Stimulated activated CD4-positive, alpha-beta T cell treated with anti-CD3 and anti-CD28 coated beads, Interleukin-1b, Interleukin-23, amount 100 ng/mL, for 48 hours (primary cell): Measurements from ENCODE around the gene LAMA3.
"Not testable (repeated sequence)": the region's sequence is repeated elsewhere in the genome, so short reads cannot be mapped to it uniquely, and the experiment has no call there.

ENCODE experiments used
- DNase-seq: peaks from one replicate; pipeline ENCODE4 v3.0.0-alpha.2; 2020

The LAMA3 gene

DNA sequence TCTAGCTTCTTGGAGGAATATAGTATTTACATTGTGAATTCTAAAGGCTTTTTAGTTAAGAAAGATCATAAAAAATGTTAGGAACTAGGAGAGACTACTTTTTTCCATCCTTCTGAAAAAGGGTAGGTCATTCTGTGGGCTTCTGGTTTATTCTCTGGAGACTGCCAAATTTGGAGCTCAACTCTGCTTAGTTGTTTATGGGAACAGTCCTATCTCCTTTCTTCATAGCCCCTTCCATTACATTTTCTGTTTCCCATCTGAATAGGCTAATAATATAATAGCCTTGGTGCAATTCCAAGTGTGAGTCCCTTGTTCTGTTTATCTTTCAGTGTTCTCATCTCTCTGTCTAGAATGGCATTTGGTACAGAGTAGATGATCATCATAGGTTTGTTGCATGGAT lies 15.6 kb downstream of the LAMA3 start:
- DNase-seq = no peak

DNA sequence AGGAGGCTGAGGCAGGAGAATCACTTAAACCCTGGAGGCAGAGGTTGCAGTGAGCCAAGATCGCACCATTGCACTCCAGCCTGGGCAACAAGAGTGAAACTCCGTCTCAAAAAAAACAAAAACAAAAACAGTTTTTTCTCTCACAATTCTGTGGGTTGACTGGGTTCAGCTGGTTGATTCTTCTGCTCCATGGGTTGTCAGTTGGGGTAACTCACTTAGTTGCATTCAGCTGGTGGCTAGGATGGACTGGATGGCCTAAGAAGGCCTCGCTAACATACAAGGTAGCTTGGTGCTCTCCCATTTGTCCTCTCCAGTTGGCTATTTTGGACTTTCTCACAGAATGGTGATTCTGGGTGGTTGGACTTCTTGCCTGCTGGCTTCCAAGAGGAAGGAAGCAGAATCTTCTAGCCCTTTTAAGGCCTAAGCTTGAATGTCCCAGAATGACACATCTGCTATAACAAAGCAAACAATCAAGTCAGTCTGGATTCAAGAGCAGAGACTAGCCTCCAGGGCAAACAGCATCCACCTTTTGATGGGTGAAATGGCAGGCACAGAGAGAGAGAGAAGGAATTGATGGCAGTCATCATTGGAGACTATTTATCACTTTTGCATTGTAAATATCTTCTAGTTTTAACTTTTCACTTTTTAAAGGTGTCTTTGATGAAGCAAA lies 17.9 kb downstream of the LAMA3 start:
- no peak for DNase-seq

GRCh38 chr18:23710068-23710527 lies 20.8 kb downstream of the LAMA3 start:
- no peak for DNase-seq

DNA sequence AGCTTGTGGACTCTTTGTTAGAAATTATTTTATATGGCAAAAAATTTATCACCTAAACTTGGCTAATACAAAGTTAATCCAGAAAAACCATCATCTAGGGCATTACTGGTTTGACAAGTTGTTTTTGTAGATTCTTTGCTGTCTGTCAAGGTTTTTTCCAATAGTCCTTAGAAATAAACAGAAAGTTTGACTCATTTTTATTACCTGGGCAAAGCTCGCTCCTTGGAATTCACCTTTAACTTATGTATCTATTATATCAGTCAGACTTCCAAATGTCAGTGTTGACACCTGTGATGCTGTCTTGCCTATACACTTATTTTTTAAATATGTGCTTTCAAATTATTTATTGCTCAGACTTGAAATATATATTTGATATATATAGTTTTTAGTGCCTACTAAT lies 21.7 kb downstream of the LAMA3 start:
- DNase-seq = no peak

DNA sequence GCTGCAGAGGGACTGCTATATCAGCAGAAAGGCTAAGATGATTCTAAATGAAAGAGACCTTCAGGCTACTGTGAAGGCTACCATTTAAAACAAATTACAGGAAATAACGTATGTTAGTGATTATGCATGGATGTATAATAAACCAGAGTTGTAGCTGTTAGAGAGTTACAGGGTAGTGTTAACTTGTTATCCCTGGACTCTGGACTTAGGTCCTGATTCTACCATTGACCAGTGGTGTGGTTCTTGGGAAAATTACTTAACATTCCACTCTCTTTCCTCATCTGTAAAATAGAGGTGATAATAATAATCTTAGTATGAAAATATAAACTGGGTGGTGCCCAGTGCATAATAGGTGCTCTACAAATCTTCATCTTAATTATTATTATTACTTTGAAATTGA lies 22.2 kb downstream of the LAMA3 start:
- no peak for DNase-seq

- DNase-seq = no peak
These were observed 23.2 kb downstream of the LAMA3 start for GRCh38 chr18:23712445-23712844.

- no peak for DNase-seq
These were observed 25.3 kb downstream of the LAMA3 start for GRCh38 chr18:23714576-23714975.

DNA sequence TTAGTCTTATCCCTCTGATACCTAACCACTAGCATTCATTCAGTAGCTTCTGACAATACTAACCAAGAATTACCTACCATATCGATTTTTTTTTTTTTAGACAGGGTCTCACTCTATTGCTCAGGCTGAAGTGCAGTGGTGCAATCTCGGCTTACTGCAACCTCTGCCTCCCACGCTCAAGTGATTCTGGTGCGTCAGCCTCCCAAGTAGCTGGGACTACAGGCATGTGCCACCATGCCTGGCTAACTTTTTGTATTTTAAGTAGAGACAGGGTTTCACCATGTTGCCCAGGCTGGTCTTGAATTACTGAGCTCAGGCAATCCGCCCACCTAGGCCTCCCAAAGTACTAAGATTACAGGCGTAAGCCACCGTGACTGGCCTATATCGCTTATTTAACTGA lies 26.8 kb downstream of the LAMA3 start:
- not testable (repeated sequence) for DNase-seq

DNA sequence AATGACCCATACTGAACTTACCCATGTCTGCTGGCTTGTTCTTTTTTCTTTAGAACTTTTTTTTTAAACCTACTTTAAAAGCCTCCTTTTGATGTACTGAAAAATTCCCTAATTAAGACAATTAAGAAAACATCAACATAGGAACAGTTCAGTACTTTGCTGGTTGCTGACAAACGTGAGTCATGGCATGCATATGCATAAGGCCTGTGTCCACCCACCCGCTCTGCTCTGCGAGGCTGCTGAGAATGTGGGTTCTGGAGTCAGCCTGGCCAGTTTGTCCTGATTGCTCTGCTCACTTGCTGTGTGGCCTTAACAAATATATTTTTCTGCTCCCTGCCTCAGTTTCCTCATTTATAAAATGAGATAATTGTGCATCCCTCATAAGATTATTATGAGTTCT lies 27.3 kb downstream of the LAMA3 start:
- no peak for DNase-seq

DNA sequence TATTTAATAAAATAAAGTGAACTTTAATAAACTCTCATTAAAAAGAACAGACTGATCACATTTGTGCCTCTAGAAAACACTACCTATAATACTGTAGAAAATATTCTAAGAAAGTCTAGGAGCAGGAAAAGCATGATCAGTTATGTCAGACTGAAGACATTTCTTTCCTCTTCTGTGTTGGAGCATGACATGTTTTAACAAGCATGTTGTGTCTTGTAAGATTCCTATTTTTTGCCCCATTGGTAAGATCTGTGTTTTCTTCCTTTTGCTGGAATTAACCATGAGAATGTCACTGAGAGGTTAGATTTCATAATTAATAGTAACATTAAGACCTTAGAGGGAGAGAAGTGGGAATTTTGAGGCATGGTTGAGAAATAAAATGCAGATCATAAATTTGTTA lies 27.7 kb downstream of the LAMA3 start:
- DNase-seq = no peak

GRCh38 chr18:23718243-23718720 lies 29.0 kb downstream of the LAMA3 start:
- no peak for DNase-seq

- no peak for DNase-seq
These were observed 29.5 kb downstream of the LAMA3 start for GRCh38 chr18:23718731-23719130.

- DNase-seq = no peak
These were observed 30.5 kb downstream of the LAMA3 start for GRCh38 chr18:23719634-23720201.

GRCh38 chr18:23721696-23722480 lies 32.6 kb downstream of the LAMA3 start:
- DNase-seq = no peak

GRCh38 chr18:23722646-23723045 lies 33.4 kb downstream of the LAMA3 start:
- no peak for DNase-seq

GRCh38 chr18:23723121-23723520 lies 33.9 kb downstream of the LAMA3 start:
- no peak for DNase-seq

DNA sequence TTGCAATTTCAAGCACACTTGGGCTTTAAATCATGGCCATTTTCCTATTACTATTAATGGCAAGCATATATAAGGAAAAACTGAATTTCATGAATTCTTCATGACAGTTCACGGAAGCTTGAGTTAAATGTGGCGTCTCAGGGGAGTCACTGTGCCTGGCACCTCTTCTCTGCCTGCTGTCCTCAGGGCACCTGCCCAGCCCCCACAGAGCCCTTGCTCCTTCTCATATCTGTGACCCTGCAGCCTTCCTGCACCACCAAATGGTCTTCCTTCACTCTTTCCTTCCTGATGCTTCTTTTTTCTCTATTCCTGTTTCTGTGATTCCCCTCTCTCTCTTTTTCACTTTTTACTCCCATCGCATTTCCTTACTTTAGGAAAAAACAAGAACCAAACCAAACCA lies 35.4 kb downstream of the LAMA3 start:
- DNase-seq = no peak

DNA sequence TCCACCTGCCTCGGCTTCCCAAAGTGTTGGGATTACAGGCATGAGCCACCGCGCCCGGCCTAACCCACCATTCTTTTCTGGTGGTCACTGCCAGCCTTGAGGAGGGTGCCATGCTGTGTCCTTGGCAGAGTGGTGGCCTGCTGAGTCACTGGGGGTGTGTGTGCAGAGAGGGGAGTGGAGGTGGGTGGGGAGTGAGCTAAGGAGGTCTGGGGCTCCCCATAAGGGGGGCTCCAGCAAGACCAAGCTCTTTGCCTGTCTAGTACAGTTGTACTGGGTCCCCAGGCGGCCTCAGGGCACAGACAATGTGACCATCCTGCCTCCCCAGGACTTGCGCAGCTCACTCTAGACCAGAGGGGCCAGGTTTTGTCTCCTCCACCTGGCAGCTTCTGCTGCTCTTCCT lies 36.1 kb downstream of the LAMA3 start:
- no peak for DNase-seq

GRCh38 chr18:23725827-23726661 lies 36.8 kb downstream of the LAMA3 start:
- DNase-seq = no peak

DNA sequence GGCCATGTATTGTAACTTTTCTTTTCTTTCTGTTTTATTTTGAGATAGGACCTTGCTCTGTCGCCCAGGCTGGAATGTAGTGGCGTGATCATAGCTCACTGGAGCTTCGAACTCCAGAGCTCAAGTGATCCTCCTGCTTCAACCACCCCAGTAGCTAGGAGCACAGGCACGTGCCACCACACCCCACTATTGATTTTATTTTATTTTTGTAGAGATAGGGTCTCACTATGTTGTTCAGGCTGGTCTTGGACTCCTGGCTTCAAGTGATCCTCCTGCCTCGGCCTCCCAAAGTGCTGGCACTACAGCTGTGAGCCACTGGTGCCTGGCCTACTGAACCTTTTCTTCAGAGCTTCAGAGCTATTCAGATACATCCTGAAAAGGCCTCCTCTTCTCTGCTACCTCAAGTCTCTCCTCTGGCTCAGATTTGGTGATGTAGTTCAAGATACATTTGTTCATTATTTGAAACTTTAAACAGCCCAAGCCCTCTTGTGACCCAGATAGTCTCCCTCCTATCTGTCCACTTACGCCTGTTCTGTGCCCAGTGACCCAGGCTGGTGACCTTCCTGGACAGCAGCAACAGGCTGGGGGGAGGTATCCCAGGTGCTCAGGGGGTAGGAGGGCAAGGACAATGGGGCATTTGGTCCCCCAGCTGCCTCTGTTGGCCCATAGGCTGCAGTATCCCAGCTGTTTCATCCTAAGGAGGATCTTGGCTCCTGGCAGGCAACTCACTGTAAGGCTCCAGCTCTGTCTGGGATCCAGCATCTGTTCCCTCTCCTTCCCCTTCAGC lies 38.6 kb downstream of the LAMA3 start:
- no peak for DNase-seq

GRCh38 chr18:23730857-23731256 lies 41.6 kb downstream of the LAMA3 start:
- no peak for DNase-seq

DNA sequence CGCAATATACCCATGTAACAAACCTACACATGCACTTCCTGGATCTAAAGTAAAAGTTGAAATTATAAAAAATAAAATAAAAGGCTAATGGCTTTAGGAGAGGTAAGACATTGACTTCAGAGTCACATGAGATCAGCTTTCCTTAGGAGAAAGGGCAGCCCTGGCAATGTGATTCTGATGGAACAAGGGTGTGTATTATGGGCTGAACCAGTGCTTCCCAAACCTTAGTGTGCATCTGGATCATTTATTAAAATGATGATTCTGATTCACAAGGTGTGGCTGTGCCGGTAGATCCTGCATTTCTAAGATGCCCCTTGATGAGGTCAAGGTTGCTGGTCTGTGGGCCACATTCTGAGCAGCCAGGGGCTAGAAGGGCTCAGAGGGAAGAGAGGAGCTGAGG lies 42.6 kb downstream of the LAMA3 start:
- no peak for DNase-seq
